ENCODE data around the gene EPB41L2.
"Not testable (repeated sequence)": the region's sequence is repeated elsewhere in the genome, so short reads cannot be mapped to it uniquely, and the experiment has no call there.

The EPB41L2 gene

DNA sequence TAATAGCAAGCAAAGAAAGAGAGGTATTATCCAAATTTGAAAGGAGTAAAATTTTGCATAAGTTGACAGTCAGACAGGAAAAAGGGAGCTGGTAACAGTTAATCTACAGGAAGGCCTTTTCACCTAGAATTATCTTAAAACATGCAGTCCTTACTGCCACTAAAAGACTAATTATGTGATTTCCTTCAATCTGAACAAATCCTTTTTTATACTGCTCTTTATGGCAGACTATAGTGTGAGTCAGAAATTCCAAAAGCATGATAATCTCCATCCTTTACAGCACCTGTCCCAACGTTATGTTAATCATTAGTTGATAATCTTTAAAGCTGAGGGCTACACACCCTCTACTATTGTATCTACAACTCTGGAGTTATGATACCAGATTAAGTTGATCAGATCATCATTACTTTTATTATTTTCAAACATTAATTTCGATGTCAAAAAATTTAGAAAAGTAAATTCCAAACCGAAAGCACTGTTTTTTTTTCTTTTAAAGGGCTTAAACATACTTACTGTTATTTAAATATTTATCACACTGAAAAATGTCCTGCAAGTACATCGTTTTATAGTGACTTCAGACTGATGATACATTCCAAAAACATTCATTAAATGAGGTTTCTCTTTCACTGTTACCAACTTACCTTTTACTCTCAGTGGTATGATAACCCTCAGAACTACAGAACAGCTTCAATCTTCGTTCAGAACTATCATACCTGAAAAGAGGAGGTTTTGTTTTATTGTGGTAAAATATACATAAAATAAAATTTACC is 39.1 kb upstream of the EPB41L2 start:
- no peak overlapping the region for H3K27ac ChIP-seq
- no peaks in the 10 kb centered on the region for H3K36me3 ChIP-seq
- H3K4me3 ChIP-seq (ENCODE audit: low read depth in 1 of 2, low read length in 1 of 2), result no peak overlapping the region
- no peaks in the 10 kb centered on the region for H3K4me1 ChIP-seq (ENCODE audit: control insufficient read depth in 1 of 2, insufficient read depth in 1 of 2, low read depth in 1 of 2, low read length in 1 of 2)
- H3K27me3 ChIP-seq, result no peaks in the 10 kb centered on the region
- no peaks in the 10 kb centered on the region for H3K9me3 ChIP-seq
- TF ChIP-seq, protein P1, sequence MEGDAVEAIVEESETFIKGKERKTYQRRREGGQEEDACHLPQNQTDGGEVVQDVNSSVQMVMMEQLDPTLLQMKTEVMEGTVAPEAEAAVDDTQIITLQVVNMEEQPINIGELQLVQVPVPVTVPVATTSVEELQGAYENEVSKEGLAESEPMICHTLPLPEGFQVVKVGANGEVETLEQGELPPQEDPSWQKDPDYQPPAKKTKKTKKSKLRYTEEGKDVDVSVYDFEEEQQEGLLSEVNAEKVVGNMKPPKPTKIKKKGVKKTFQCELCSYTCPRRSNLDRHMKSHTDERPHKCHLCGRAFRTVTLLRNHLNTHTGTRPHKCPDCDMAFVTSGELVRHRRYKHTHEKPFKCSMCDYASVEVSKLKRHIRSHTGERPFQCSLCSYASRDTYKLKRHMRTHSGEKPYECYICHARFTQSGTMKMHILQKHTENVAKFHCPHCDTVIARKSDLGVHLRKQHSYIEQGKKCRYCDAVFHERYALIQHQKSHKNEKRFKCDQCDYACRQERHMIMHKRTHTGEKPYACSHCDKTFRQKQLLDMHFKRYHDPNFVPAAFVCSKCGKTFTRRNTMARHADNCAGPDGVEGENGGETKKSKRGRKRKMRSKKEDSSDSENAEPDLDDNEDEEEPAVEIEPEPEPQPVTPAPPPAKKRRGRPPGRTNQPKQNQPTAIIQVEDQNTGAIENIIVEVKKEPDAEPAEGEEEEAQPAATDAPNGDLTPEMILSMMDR (IDR thresholded peaks at IDR 0.05), result no peak

DNA sequence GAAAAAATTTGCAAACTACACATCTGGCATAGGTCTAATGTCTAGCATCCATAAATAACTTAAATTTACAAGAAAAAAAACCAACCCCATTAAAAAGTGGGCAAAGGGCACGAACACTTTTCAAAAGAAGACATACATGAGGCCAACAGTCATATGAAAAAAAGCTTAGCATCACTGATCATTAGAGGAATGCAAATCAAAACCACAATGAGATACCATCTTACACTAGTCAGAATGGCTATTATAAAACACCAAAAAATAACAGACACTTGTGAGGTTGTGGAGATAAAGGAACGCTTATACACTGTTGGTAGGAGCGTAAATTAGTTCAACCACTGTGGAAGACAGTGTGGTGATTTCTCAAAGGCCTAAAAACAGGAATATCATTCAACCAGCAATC is 33.7 kb upstream of the EPB41L2 start:
- TF ChIP-seq, protein P1 (IDR thresholded peaks at IDR 0.05), result no peak
- no peak overlapping the region for H3K27ac ChIP-seq
- no peak overlapping the region for H3K4me3 ChIP-seq (ENCODE audit: low read depth in 1 of 2, low read length in 1 of 2)
- no peaks in the 10 kb centered on the region for H3K27me3 ChIP-seq
- no peaks in the 10 kb centered on the region for H3K9me3 ChIP-seq
- no peaks in the 10 kb centered on the region for H3K4me1 ChIP-seq (ENCODE audit: control insufficient read depth in 1 of 2, insufficient read depth in 1 of 2, low read depth in 1 of 2, low read length in 1 of 2)
- H3K36me3 ChIP-seq, result no peaks in the 10 kb centered on the region

- H3K9me3 ChIP-seq, result no peaks in the 10 kb centered on the region
- no peak overlapping the region for H3K4me3 ChIP-seq (ENCODE audit: low read depth in 1 of 2, low read length in 1 of 2)
- H3K27me3 ChIP-seq, result no peaks in the 10 kb centered on the region
- H3K27ac ChIP-seq, result no peak overlapping the region
- H3K4me1 ChIP-seq (ENCODE audit: control insufficient read depth in 1 of 2, insufficient read depth in 1 of 2, low read depth in 1 of 2, low read length in 1 of 2), result no peaks in the 10 kb centered on the region
- TF ChIP-seq, protein P1 (IDR thresholded peaks at IDR 0.05), result no peak
- H3K36me3 ChIP-seq, result no peaks in the 10 kb centered on the region
These were observed 30.3 kb upstream of the EPB41L2 start for GRCh38 chr6:131093334-131093733.

- H3K27me3 ChIP-seq; H3K27ac ChIP-seq; H3K4me1 ChIP-seq (ENCODE audit: control insufficient read depth in 1 of 2, insufficient read depth in 1 of 2, low read depth in 1 of 2, low read length in 1 of 2); H3K36me3 ChIP-seq; H3K4me3 ChIP-seq (ENCODE audit: low read depth in 1 of 2, low read length in 1 of 2); H3K9me3 ChIP-seq: not testable (repeated sequence)
These were observed 28.9 kb upstream of the EPB41L2 start for GRCh38 chr6:131091944-131092343.

DNA sequence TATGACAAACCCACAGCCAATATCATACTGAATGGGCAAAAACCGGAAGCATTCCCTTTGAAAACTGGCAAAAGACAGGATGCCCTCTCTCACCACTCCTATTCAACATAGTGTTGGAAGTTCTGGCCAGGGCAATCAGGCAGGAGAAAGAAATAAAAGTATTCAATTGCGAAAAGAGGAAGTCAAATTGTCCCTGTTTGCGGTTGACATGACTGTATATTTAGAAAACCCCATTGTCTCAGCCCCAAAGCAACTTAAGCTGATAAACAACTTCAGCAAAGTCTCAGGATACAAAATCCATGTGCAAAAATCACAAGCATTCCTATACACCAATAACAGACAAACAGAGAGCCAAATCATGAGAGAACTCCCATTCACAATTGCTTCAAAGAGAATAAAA is 27.3 kb upstream of the EPB41L2 start:
- H3K27me3 ChIP-seq; H3K4me1 ChIP-seq (ENCODE audit: control insufficient read depth in 1 of 2, insufficient read depth in 1 of 2, low read depth in 1 of 2, low read length in 1 of 2); H3K9me3 ChIP-seq; H3K36me3 ChIP-seq; H3K27ac ChIP-seq; H3K4me3 ChIP-seq (ENCODE audit: low read depth in 1 of 2, low read length in 1 of 2): not testable (repeated sequence)

- Histone ChIP-seq H3K27ac (no peak overlapping the region), H3K4me1 (ENCODE audit: control insufficient read depth in 1 of 2, insufficient read depth in 1 of 2, low read depth in 1 of 2, low read length in 1 of 2) (no peaks in the 10 kb centered on the region), H3K27me3 (no peaks in the 10 kb centered on the region), H3K9me3 (no peaks in the 10 kb centered on the region), H3K4me3 (ENCODE audit: low read depth in 1 of 2, low read length in 1 of 2) (no peak overlapping the region), H3K36me3 (no peaks in the 10 kb centered on the region)
- TF ChIP-seq, protein P1 (IDR thresholded peaks at IDR 0.05), result no peak
These were observed 21.9 kb upstream of the EPB41L2 start for GRCh38 chr6:131084982-131085381.
